ENCODE measurements around the gene ITGAX.

DNA sequence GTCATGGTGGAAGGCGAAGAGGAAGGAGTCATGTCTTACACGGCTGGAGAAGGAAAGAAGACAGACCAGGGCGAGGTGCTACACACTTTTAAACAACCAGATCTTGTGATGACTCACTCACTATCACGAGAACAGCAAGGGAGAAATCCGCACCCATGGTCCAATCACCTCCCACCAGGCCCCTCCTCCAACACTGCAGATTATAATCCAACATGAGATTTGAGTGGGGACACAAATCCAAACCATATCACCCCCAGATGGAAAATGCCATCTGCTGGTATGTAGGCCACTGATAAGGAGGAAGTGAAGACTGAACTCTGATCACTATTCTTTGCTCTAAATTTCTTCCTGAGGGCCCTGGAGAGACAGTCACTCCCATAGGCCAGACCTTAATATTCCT is 7.5 kb upstream of the ITGAX start:
- TF ChIP-seq, protein P1, sequence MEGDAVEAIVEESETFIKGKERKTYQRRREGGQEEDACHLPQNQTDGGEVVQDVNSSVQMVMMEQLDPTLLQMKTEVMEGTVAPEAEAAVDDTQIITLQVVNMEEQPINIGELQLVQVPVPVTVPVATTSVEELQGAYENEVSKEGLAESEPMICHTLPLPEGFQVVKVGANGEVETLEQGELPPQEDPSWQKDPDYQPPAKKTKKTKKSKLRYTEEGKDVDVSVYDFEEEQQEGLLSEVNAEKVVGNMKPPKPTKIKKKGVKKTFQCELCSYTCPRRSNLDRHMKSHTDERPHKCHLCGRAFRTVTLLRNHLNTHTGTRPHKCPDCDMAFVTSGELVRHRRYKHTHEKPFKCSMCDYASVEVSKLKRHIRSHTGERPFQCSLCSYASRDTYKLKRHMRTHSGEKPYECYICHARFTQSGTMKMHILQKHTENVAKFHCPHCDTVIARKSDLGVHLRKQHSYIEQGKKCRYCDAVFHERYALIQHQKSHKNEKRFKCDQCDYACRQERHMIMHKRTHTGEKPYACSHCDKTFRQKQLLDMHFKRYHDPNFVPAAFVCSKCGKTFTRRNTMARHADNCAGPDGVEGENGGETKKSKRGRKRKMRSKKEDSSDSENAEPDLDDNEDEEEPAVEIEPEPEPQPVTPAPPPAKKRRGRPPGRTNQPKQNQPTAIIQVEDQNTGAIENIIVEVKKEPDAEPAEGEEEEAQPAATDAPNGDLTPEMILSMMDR (IDR thresholded peaks at IDR 0.05), result no peak
- TF ChIP-seq POLR2A (IDR thresholded peaks at IDR 0.05), result no peak
